Mesenchymal stem cell (in vitro differentiated cells and primary cell): ENCODE results near the gene ZNF660.

Experiments used
- DNase-seq: peaks from one replicate; pipeline ENCODE4 v3.0.0-alpha.2; 2013
- H2AFZ ChIP-seq: one replicate; pipeline ENCODE4 v1.6.1; 2013; ENCODE audit warnings: low read depth, mild to moderate bottlenecking, control low read depth, inconsistent platforms, low read length, moderate library complexity
- H2AK5ac ChIP-seq: 2 replicates; pipeline ENCODE4 v1.6.1; 2013; ENCODE audit warnings: low read length, moderate library complexity, mild to moderate bottlenecking, inconsistent platforms; ENCODE audit not compliant: severe bottlenecking
- H2BK120ac ChIP-seq: one replicate; pipeline ENCODE4 v1.6.1; 2013; ENCODE audit warnings: low read depth, mild to moderate bottlenecking, inconsistent platforms, low read length, moderate library complexity
- H2BK12ac ChIP-seq, 2 experiments: one replicate each; pipeline ENCODE4 v1.6.1; 2013; ENCODE audit warnings: inconsistent platforms in 2 of 2, low read length in 2 of 2, mild to moderate bottlenecking in 2 of 2, moderate library complexity in 2 of 2, control low read depth in 1 of 2
- H2BK15ac ChIP-seq: one replicate; pipeline ENCODE4 v1.6.1; 2013; ENCODE audit warnings: mild to moderate bottlenecking, low read depth, inconsistent platforms; ENCODE audit not compliant: poor library complexity, severe bottlenecking
- H2BK5ac ChIP-seq: 2 replicates; pipeline ENCODE4 v1.6.1; 2013; ENCODE audit warnings: low read depth, mild to moderate bottlenecking, low read length, control low read depth, inconsistent platforms; ENCODE audit not compliant: poor library complexity, severe bottlenecking
- H3K14ac ChIP-seq, 2 experiments: one replicate each; pipeline ENCODE4 v1.6.1; 2013; ENCODE audit warnings: inconsistent platforms in 2 of 2, low read length in 2 of 2, control low read depth in 1 of 2, mild to moderate bottlenecking in 1 of 2, moderate library complexity in 1 of 2
- H3K18ac ChIP-seq, 2 experiments: one replicate each; pipeline ENCODE4 v1.6.1; 2013; ENCODE audit warnings: inconsistent platforms in 2 of 2, low read length in 2 of 2, control low read depth in 1 of 2, low read depth in 1 of 2, mild to moderate bottlenecking in 1 of 2
- H3K23ac ChIP-seq, 2 experiments: one replicate each; pipeline ENCODE4 v1.6.1; 2013; ENCODE audit warnings: inconsistent platforms in 2 of 2, low read length in 2 of 2, mild to moderate bottlenecking in 2 of 2, moderate library complexity in 2 of 2, control low read depth in 1 of 2
- H3K27ac ChIP-seq: 2 replicates; pipeline ENCODE4 v1.5.1; 2013; ENCODE audit warnings: mild to moderate bottlenecking, moderate library complexity, low read length, control low read depth, inconsistent platforms; ENCODE audit not compliant: poor library complexity, severe bottlenecking
- H3K27me3 ChIP-seq, 2 experiments: 2 replicates each; pipeline versions ENCODE4 v1.6.1 to v1.7.0; 2013; ENCODE audit warnings: low read length in 2 of 2, mild to moderate bottlenecking in 2 of 2, moderate library complexity in 2 of 2, control low read depth in 1 of 2, inconsistent platforms in 1 of 2; ENCODE audit not compliant: control insufficient read depth in 1 of 2, insufficient read depth in 1 of 2
- H3K36me3 ChIP-seq, 2 experiments: 2 replicates each; pipeline versions ENCODE4 v1.6.1 to v1.7.0; 2013; ENCODE audit warnings: low read length in 2 of 2, control low read depth in 1 of 2, inconsistent platforms in 1 of 2, low read depth in 1 of 2, mild to moderate bottlenecking in 1 of 2; ENCODE audit not compliant: insufficient read depth in 2 of 2, control insufficient read depth in 1 of 2
- H3K4ac ChIP-seq, 2 experiments: one replicate each; pipeline ENCODE4 v1.6.1; 2013; ENCODE audit warnings: inconsistent platforms in 2 of 2, low read length in 2 of 2, mild to moderate bottlenecking in 2 of 2, moderate library complexity in 2 of 2, control low read depth in 1 of 2, low read depth in 1 of 2
- H3K4me1 ChIP-seq: 2 replicates; pipeline ENCODE4 v1.6.1; 2013; ENCODE audit warnings: low read depth, low read length, control low read depth; ENCODE audit not compliant: control insufficient read depth, insufficient read depth
- H3K4me2 ChIP-seq: 2 replicates; pipeline ENCODE4 v1.6.1; 2013; ENCODE audit warnings: low read length, mild to moderate bottlenecking, inconsistent platforms; ENCODE audit not compliant: poor library complexity, severe bottlenecking
- H3K4me3 ChIP-seq, 2 experiments: 2 replicates each; pipeline versions ENCODE4 v1.5.1 to v1.7.0; 2013; ENCODE audit warnings: low read length in 2 of 2, mild to moderate bottlenecking in 2 of 2, control low read depth in 1 of 2, low read depth in 1 of 2; ENCODE audit not compliant: insufficient read depth in 1 of 2
- H3K79me1 ChIP-seq: replicated peaks from 2 replicates; pipeline ENCODE4 v1.6.1; 2013; ENCODE audit warnings: mild to moderate bottlenecking, control low read depth, low read length, inconsistent platforms; ENCODE audit not compliant: poor library complexity, severe bottlenecking
- H3K9ac ChIP-seq: 2 replicates; pipeline ENCODE4 v1.7.0; 2013; ENCODE audit warnings: mild to moderate bottlenecking, low read length, moderate library complexity
- H3K9me3 ChIP-seq: 2 replicates; pipeline ENCODE4 v1.7.0; 2013; ENCODE audit warnings: mild to moderate bottlenecking, low read length; ENCODE audit not compliant: control insufficient read depth
- H4K8ac ChIP-seq: one replicate; pipeline ENCODE4 v1.6.1; 2013; ENCODE audit warnings: inconsistent platforms, mild to moderate bottlenecking, low read length, moderate library complexity
- H4K91ac ChIP-seq: one replicate; pipeline ENCODE4 v1.6.1; 2013; ENCODE audit warnings: mild to moderate bottlenecking, low read length, inconsistent platforms
- WGBS: methylation state at CpG from one replicate; pipeline ENCODE4 v1.1.7; 2013; ENCODE audit warnings: mixed read lengths; 5-methylcytosine and 5-hydroxymethylcytosine counted together

ZNF660 gene

GRCh38 chr3:44562147-44562546 is 22.6 kb upstream of the ZNF660 start:
- Histone ChIP-seq H4K8ac (no peak overlapping the region), H3K23ac (no peak overlapping the region), H4K91ac (no peak overlapping the region), H2AFZ (no peak overlapping the region), H2BK5ac (no peak overlapping the region), H2BK120ac (no peak overlapping the region), H3K27me3 (no peaks in the 10 kb centered on the region), H3K4ac (no peak overlapping the region), H3K9me3 (peaks cover 37% of the 10 kb centered on the region), H3K4me1 (no peaks in the 10 kb centered on the region), H3K4me2 (no peak overlapping the region), H3K27ac (no peak overlapping the region), H3K14ac (no peak overlapping the region), H3K18ac (no peak overlapping the region), H3K79me1 (peaks cover 39% of the 10 kb centered on the region), H3K36me3 (peaks cover 46 to 69% of the 10 kb centered on the region in 2 experiments), H3K9ac (no peak overlapping the region), H2BK12ac (no peak overlapping the region), H2BK15ac (no peak overlapping the region), H2AK5ac (no peak overlapping the region), H3K4me3 (no peak overlapping the region)
- WGBS, result 88% methylated on average over 3 of the region's 3 CpGs
- no peak for DNase-seq

DNA sequence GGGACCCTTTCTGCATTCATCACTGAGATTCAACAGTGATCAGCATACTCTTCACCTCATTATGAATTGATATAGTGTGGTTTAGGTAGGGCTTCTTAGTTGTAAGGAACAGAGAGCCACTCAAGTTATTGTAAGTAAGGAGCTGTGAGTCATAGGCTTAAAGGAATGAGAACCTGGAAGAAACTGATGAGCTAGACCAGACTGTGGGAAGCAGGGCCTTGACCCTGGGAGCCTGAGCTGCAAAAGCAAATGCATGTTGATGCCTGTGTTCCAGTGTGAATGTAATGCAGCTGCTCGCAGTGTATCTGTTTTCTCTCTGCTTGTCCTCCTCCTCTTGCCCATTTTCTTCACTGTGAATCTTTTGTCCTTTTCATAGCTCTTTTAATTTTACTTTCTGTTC is 16.2 kb upstream of the ZNF660 start:
- Histone ChIP-seq H3K4ac (no peak overlapping the region), H3K9me3 (peaks cover 77% of the 10 kb centered on the region), H3K4me3 (no peak overlapping the region), H4K91ac (no peak overlapping the region), H3K36me3 (peaks cover 34 to 76% of the 10 kb centered on the region in 2 experiments), H2BK120ac (no peak overlapping the region), H4K8ac (no peak overlapping the region), H3K79me1 (peaks cover 17% of the 10 kb centered on the region), H3K18ac (no peak overlapping the region), H2BK12ac (no peak overlapping the region), H3K14ac (no peak overlapping the region), H3K27ac (no peak overlapping the region), H2BK5ac (no peak overlapping the region), H3K9ac (no peak overlapping the region), H3K23ac (no peak overlapping the region), H2AK5ac (no peak overlapping the region), H3K4me1 (peaks cover 3% of the 10 kb centered on the region), H2BK15ac (no peak overlapping the region), H3K4me2 (no peak overlapping the region), H3K27me3 (no peaks in the 10 kb centered on the region), H2AFZ (no peak overlapping the region)
- 100% methylated on average over 1 of the region's 1 CpG for WGBS
- peak; percentile 66 for DNase-seq

GRCh38 chr3:44571024-44571423 is 13.7 kb upstream of the ZNF660 start:
- Histone ChIP-seq H3K79me1 (peaks cover 7% of the 10 kb centered on the region), H3K18ac (no peak overlapping the region), H3K9ac (no peak overlapping the region), H3K4me2 (no peak overlapping the region), H3K4ac (no peak overlapping the region), H4K8ac (no peak overlapping the region), H3K27me3 (no peaks in the 10 kb centered on the region), H2BK15ac (no peak overlapping the region), H3K27ac (no peak overlapping the region), H2BK120ac (no peak overlapping the region), H3K4me1 (peaks cover 3% of the 10 kb centered on the region), H2BK12ac (no peak overlapping the region), H3K4me3 (peak overlapping the region in 1 of 2 experiments; percentile 51), H3K36me3 (peaks cover 26 to 56% of the 10 kb centered on the region in 2 experiments), H2AK5ac (no peak overlapping the region), H2BK5ac (no peak overlapping the region), H3K14ac (no peak overlapping the region), H3K23ac (no peak overlapping the region), H3K9me3 (peaks cover 74% of the 10 kb centered on the region), H4K91ac (no peak overlapping the region), H2AFZ (no peak overlapping the region)
- 97% methylated on average over 4 of the region's 4 CpGs for WGBS
- no peak for DNase-seq

- no peak overlapping the region for H4K91ac ChIP-seq
- H3K4me1 ChIP-seq, result no peaks in the 10 kb centered on the region
- no peak overlapping the region for H3K14ac ChIP-seq
- no peak overlapping the region for H2BK120ac ChIP-seq
- H2AFZ ChIP-seq, result no peak overlapping the region
- no peak for DNase-seq
- no peak overlapping the region for H2BK5ac ChIP-seq
- H2BK12ac ChIP-seq, result no peak overlapping the region
- no peak overlapping the region for H3K4me2 ChIP-seq
- peaks cover 8 to 34% of the 10 kb centered on the region in 2 experiments for H3K36me3 ChIP-seq
- H3K27ac ChIP-seq, result no peak overlapping the region
- no peak overlapping the region for H3K4me3 ChIP-seq
- H4K8ac ChIP-seq, result no peak overlapping the region
- no peak overlapping the region for H2AK5ac ChIP-seq
- H3K23ac ChIP-seq, result no peak overlapping the region
- no peak overlapping the region for H3K9ac ChIP-seq
- H3K9me3 ChIP-seq, result peaks cover 30% of the 10 kb centered on the region
- no peak overlapping the region for H3K18ac ChIP-seq
- no peak overlapping the region for H2BK15ac ChIP-seq
- no peaks in the 10 kb centered on the region for H3K27me3 ChIP-seq
- H3K79me1 ChIP-seq, result peaks cover 2% of the 10 kb centered on the region
- H3K4ac ChIP-seq, result no peak overlapping the region
Measured at GRCh38 chr3:44576613-44577012, 8.2 kb upstream of the ZNF660 start.
